K562 (cell line): ENCODE results near the gene NEK5. TPM values are rescaled to one million over a fixed set of nuclear protein-coding genes. Genes with fewer than 3 reads are reported as not detected.

ENCODE experiments used
- ATAC-seq: fragments of 200-7000 bp; cut with Tn5 transposase; 3 replicates; pipeline ENCODE4 v1.9.1; 2020; ENCODE audit warnings: moderate library complexity
- BruUV-seq: library from RNA; stranded (reverse); fragments of 400-500 nt; replicated peaks from 2 replicates; lab custom pipeline; 2021; lab: Mats Ljungman, UMichigan
- CTCF ChIA-PET: fragments of 300-600 bp; formaldehyde crosslinking; extraction: SDS; loops from one replicate; lab custom pipeline; 2021; ENCODE audit warnings: low intra/inter-chr PET ratio; lab: Yijun Ruan, JAX
- POLR2A ChIA-PET: fragments of 300-600, 350-650 bp; sonication (Branson Sonifier 250); formaldehyde crosslinking; extraction: SDS; loops from one replicate; lab custom pipeline; 2021; ENCODE audit warnings: antibody characterized with exemption, inconsistent platforms; lab: Yijun Ruan, JAX
- DNase-seq, 4 experiments: peaks; one replicate each; pipeline versions ENCODE4 v3.0.0 to v3.0.0-alpha.2; 2011 to 2018; ENCODE audit warnings: low spot score in 3 of 4, mixed read lengths in 3 of 4; ENCODE audit errors: extremely low read depth in 1 of 4
- FAIRE-seq: peaks from 2 replicates; lab custom pipeline; 2011; peaks lifted over from hg19 to GRCh38; lab: Jason Lieb, UNC
- H2AFZ ChIP-seq: 2 replicates; pipeline ENCODE4 v1.6.0; 2011; ENCODE audit warnings: low read depth, low read length, control low read depth, inconsistent platforms
- H3K27ac ChIP-seq: fragments of 200-600 bp; 3 replicates; pipeline ENCODE4 v1.8.0; 2011; ENCODE audit warnings: low read depth, mild to moderate bottlenecking, control low read depth, inconsistent platforms, low read length, moderate library complexity, mixed read lengths; ENCODE audit errors: extremely low read depth
- H3K27me3 ChIP-seq, 2 experiments: fragments of 300-600 bp in 1 of 2; 2 replicates in 1 of 2; 3 replicates in 1 of 2; pipeline versions ENCODE4 v1.6.0 to v1.8.0; 2011; ENCODE audit warnings: inconsistent platforms in 2 of 2, low read length in 2 of 2, mild to moderate bottlenecking in 1 of 2, mixed read lengths in 1 of 2, moderate library complexity in 1 of 2; ENCODE audit not compliant: control insufficient read depth in 2 of 2, insufficient read depth in 2 of 2
- H3K36me3 ChIP-seq: fragments of 300-600 bp; 3 replicates; pipeline ENCODE4 v1.8.0; 2011; ENCODE audit warnings: mild to moderate bottlenecking, low read length, inconsistent platforms; ENCODE audit not compliant: control insufficient read depth, insufficient read depth
- H3K4me1 ChIP-seq, 2 experiments: fragments of 200-600 bp in 1 of 2; replicated peaks in 1 of 2; 2 replicates in 1 of 2; 3 replicates in 1 of 2; pipeline versions ENCODE4 v1.5.1 to v1.8.0; 2011; ENCODE audit warnings: inconsistent platforms in 2 of 2, low read length in 2 of 2, mild to moderate bottlenecking in 1 of 2, mixed read lengths in 1 of 2, moderate library complexity in 1 of 2; ENCODE audit not compliant: control insufficient read depth in 2 of 2, insufficient read depth in 2 of 2
- H3K4me2 ChIP-seq: 2 replicates; pipeline ENCODE4 v1.6.1; 2011; ENCODE audit warnings: low read length, control low read depth, inconsistent platforms, mixed read lengths; ENCODE audit not compliant: insufficient read depth
- H3K4me3 ChIP-seq: fragments of 200-600 bp; sonication (generic), shearing (Covaris generic); 2 replicates; pipeline ENCODE4 v1.5.1; 2016; ENCODE audit warnings: control low read depth, inconsistent platforms
- H3K79me2 ChIP-seq: fragments of 200-600 bp; 3 replicates; pipeline ENCODE4 v1.8.0; 2011; ENCODE audit warnings: low read length, inconsistent platforms; ENCODE audit not compliant: control insufficient read depth, insufficient read depth
- H3K9ac ChIP-seq, 2 experiments: 2 replicates each; pipeline versions ENCODE4 v1.6.0 to v1.6.1; 2011; ENCODE audit warnings: low read depth in 2 of 2, low read length in 2 of 2, control low read depth in 1 of 2, inconsistent platforms in 1 of 2, mild to moderate bottlenecking in 1 of 2, mixed read lengths in 1 of 2; ENCODE audit not compliant: insufficient read depth in 1 of 2
- H3K9me1 ChIP-seq: one replicate; pipeline ENCODE4 v1.6.0; 2011; ENCODE audit warnings: inconsistent platforms, mild to moderate bottlenecking, low read length, moderate library complexity; ENCODE audit not compliant: control insufficient read depth, insufficient read depth
- H3K9me3 ChIP-seq: replicated peaks from 2 replicates; pipeline ENCODE4 v1.5.1; 2011; ENCODE audit warnings: low read depth, low read length, inconsistent platforms; ENCODE audit not compliant: control insufficient read depth, insufficient read depth
- H4K20me1 ChIP-seq: replicated peaks from 2 replicates; pipeline ENCODE4 v1.6.1; 2011; ENCODE audit warnings: low read length, inconsistent platforms, mixed read lengths; ENCODE audit not compliant: control insufficient read depth, insufficient read depth
- CBX2 ChIP-seq: fragments of 200-600 bp; sonication (generic); IDR thresholded peaks from one replicate; pipeline ENCODE4 v1.6.1; 2012; ENCODE audit warnings: mild to moderate bottlenecking, low read length, inconsistent platforms; ENCODE audit not compliant: insufficient read depth, poor library complexity, severe bottlenecking
- CBX3 ChIP-seq, 2 experiments: IDR thresholded peaks; 1 replicate in 1 of 2; 2 replicates in 1 of 2; pipeline ENCODE4 v1.6.1; 2012; ENCODE audit warnings: inconsistent platforms in 2 of 2, low read length in 2 of 2, borderline replicate concordance in 1 of 2, control low read depth in 1 of 2
- DDX20 ChIP-seq: fragments of 450-650 bp; IDR thresholded peaks from 2 replicates; pipeline ENCODE4 v1.6.1; 2016; ENCODE audit warnings: missing genetic modification characterization, low read depth, mild to moderate bottlenecking, missing compliant biosample characterization, moderate library complexity
- DPF2 ChIP-seq: fragments of 450-650 bp; IDR thresholded peaks from 2 replicates; pipeline ENCODE4 v1.6.1; 2016
- EGR1 ChIP-seq: fragments of 450-650 bp; conservative IDR thresholded peaks from 2 replicates; pipeline ENCODE4 v1.6.1; 2017; ENCODE audit warnings: mild to moderate bottlenecking
- GTF2F1 ChIP-seq: IDR thresholded peaks from 2 replicates; pipeline ENCODE4 v1.6.1; 2011; ENCODE audit warnings: low read depth, low read length, improper control_type of control experiment
- HMG20A ChIP-seq: fragments of 450-650 bp; formaldehyde crosslinking; conservative IDR thresholded peaks from 2 replicates; pipeline ENCODE4 v1.4.0; 2020; ENCODE audit warnings: mild to moderate bottlenecking, mixed read lengths
- HOXB6 ChIP-seq: fragments of 250-450 bp; sonication (Bioruptor Pico); IDR thresholded peaks from 2 replicates; pipeline ENCODE4 v1.5.1; 2022; ENCODE audit warnings: mild to moderate bottlenecking, borderline replicate concordance
- MTA1 ChIP-seq: fragments of 450-650 bp; IDR thresholded peaks from 2 replicates; pipeline ENCODE4 v1.6.1; 2017; ENCODE audit warnings: borderline replicate concordance
- NFIC ChIP-seq: fragments of 450-650 bp; IDR thresholded peaks from 2 replicates; pipeline ENCODE4 v1.6.1; 2017; ENCODE audit warnings: mild to moderate bottlenecking, inconsistent platforms
- TBL1XR1 ChIP-seq, 2 experiments: IDR thresholded peaks; 2 replicates each; pipeline ENCODE4 v1.6.1; 2012; ENCODE audit warnings: improper control_type of control experiment in 2 of 2, low read length in 2 of 2, mild to moderate bottlenecking in 1 of 2
- TOE1 ChIP-seq, 2 experiments: fragments of 450-650 bp in 1 of 2; sonication (generic) in 1 of 2; formaldehyde crosslinking in 1 of 2; IDR thresholded peaks; 2 replicates each; pipeline versions ENCODE4 v1.7.1 to v1.8.0; 2016 to 2022; ENCODE audit warnings: borderline replicate concordance in 2 of 2, mild to moderate bottlenecking in 2 of 2, antibody characterized with exemption in 1 of 2, inconsistent platforms in 1 of 2, low read depth in 1 of 2, missing genetic modification reagents in 1 of 2, moderate library complexity in 1 of 2
- ZBTB34 ChIP-seq: fragments of 250-450 bp; sonication (Bioruptor Pico); IDR thresholded peaks from 2 replicates; pipeline ENCODE4 v1.8.0; 2021; ENCODE audit warnings: mild to moderate bottlenecking, moderate library complexity
- ZNF583 ChIP-seq: fragments of 250-450 bp; sonication (Bioruptor Pico); IDR thresholded peaks from 2 replicates; pipeline ENCODE4 v1.4.0; 2020
- WGBS: fragments of 100-300 bp; shearing (Covaris generic); methylation state at CpG from one replicate; pipeline ENCODE4 v1.1.6; 2016; ENCODE audit warnings: low coverage, mixed read lengths; ENCODE audit not compliant: insufficient coverage; ENCODE audit errors: missing lambda C conversion rate; 5-methylcytosine and 5-hydroxymethylcytosine counted together
- in situ Hi-C: fragments of 300-500 bp; cut with MboI; formaldehyde crosslinking; loops from 4 replicates; pipeline ENCODE4 v1.15.0; 2018; ENCODE audit warnings: inconsistent platforms, mixed read lengths
- intact Hi-C: fragments of 100-400 bp; cut with micrococcal nuclease; formaldehyde crosslinking; loops from 2 replicates; pipeline ENCODE4 v1.14.2; 2022
- polyA plus RNA-seq, 8 experiments: library from polyadenylated mRNA; depleted of rRNA in 4 of 8; stranded (reverse) in 5 of 8; unstranded in 3 of 8; fragments of >200 nt; fragmentation: Nextera tagmentation in 2 of 8; fragmentation: Illumina TruSeq in 1 of 8; extraction: Ambion mirVana in 2 of 8; extraction: Trizol in 1 of 8; gene quantifications; 2 replicates each; pipeline versions ENCODE4 v1.2.1 to v1.2.3, GENCODE V29; 2011 to 2014; ENCODE audit warnings: inconsistent platforms in 1 of 8, missing spikeins in 1 of 8
- total RNA-seq, 7 experiments: library from RNA; depleted of rRNA in 6 of 7; stranded (reverse); fragments of >200 nt in 6 of 7; fragmentation: Illumina TruSeq in 2 of 7; extraction: Trizol in 2 of 7; gene quantifications; 2 replicates each; pipeline versions ENCODE4 v1.2.1 to v1.2.3, GENCODE V29; 2011 to 2021; ENCODE audit warnings: low replicate concordance in 1 of 7

The NEK5 gene
- total and polyA plus RNA-seq, 9 of the 15 experiments (the other 6 are each of a cell fraction or from before 2014, with no cell fraction given) = 0.09 to 0.44 (median 0.33) TPM

GRCh38 chr13:52024481-52024880 is 104.4 kb downstream of the NEK5 start, which contains the start of gene UTP14C:
TSS of gene UTP14C (plus strand) at chr13:52024691. CDS start at chr13:52028805, 4,114 bp downstream.
- TF ChIP-seq HOXB6 (CRISPR knock-in tag) (no peak), HMG20A (CRISPR knock-in tag) (no peak), ZNF583 (CRISPR knock-in tag) (no peak), DDX20 (tag) (no peak), ZBTB34 (CRISPR knock-in tag) (no peak), NFIC (no peak), EGR1 (no peak), CBX3 (IDR thresholded peaks at IDR 0.05; ENCODE audit: borderline replicate concordance in 1 of 2, low read length in 2 of 2) (no peak), CBX2 (no peak), GTF2F1 (no peak), TBL1XR1 (IDR thresholded peaks at IDR 0.05; ENCODE audit: low read length in 2 of 2) (no peak), DPF2 (no peak), TOE1 (IDR thresholded peaks at IDR 0.05; ENCODE audit: borderline replicate concordance) (no peak), TOE1 (CRISPR knock-in tag; IDR thresholded peaks at IDR 0.05; ENCODE audit: borderline replicate concordance, low read depth) (no peak), MTA1 (no peak)
- Histone ChIP-seq H4K20me1 (no peaks in the 10 kb centered on the region), H3K27ac (no peak within 1 kb of the TSS), H3K9ac (no peak within 1 kb of the TSS), H3K27me3 (no peaks in the 10 kb centered on the region), H3K4me3 (no peak within 1 kb of the TSS), H3K4me2 (no peak within 1 kb of the TSS), H3K36me3 (peaks cover 77% of the 10 kb centered on the region), H3K9me1 (peaks cover 3% of the 10 kb centered on the region), H3K79me2 (peaks cover 23% of the 10 kb centered on the region; the same call in 2 of the 3 replicates), H3K4me1 (peaks cover 3 to 4% of the 10 kb centered on the region in 2 experiments; a peak in 2 of 5 replicates), H3K9me3 (peaks cover 6% of the 10 kb centered on the region), H2AFZ (no peak within 1 kb of the TSS)
- ChIA-PET POLR2A (interaction anchor here (0.5 to 0.7 kb wide), 2 partner anchors 69 to 228 kb away, joined by 3 read pairs; no protein-coding TSS in a partner anchor), CTCF (no interaction called here)
- WGBS = 94% methylated on average over 3 of the region's 3 CpGs
- ATAC-seq = no peak
- TSS peak; percentile 8 for BruUV-seq
- intact Hi-C loops = no loop called here
- in situ Hi-C loops = no loop called here
- no peak for FAIRE-seq
- DNase-seq = no peak
